Head of caudate nucleus (tissue), 42 donors: ENCODE data around the gene RPS6KB2.

Source experiments
- DNase-seq, 42 donors: peaks; one replicate each; pipeline versions ENCODE4 v3.0.0 to v3.0.0-alpha.2; 2020 to 2021; ENCODE audit warnings: mixed read lengths in 7 of 42
- intact Hi-C: fragments of 100-400 bp; cut with DNase I; formaldehyde crosslinking; loops from one replicate; pipeline ENCODE4 v1.15.0; 2022

The RPS6KB2 gene

DNA sequence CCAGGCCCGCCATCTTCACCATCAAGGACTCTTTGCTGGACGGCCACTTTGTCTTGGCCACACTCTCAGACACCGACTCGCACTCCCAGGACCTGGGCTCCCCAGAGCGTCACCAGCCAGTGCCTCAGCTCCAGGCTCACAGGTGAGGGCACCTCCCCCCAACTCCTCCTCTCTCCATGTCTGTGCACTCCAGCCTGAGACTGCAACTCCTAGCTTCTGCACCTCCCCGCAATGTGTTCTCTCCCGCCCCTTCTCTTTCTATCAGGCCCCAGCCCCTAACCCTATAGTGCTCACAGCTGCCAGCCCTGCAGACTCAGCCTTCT lies 32.1 kb upstream of the RPS6KB2 start:
- intact Hi-C loops, result no loop called here
- DNase-seq, result peak in 7 of 42 donors; percentile 21 to 70 (median 44)

DNA sequence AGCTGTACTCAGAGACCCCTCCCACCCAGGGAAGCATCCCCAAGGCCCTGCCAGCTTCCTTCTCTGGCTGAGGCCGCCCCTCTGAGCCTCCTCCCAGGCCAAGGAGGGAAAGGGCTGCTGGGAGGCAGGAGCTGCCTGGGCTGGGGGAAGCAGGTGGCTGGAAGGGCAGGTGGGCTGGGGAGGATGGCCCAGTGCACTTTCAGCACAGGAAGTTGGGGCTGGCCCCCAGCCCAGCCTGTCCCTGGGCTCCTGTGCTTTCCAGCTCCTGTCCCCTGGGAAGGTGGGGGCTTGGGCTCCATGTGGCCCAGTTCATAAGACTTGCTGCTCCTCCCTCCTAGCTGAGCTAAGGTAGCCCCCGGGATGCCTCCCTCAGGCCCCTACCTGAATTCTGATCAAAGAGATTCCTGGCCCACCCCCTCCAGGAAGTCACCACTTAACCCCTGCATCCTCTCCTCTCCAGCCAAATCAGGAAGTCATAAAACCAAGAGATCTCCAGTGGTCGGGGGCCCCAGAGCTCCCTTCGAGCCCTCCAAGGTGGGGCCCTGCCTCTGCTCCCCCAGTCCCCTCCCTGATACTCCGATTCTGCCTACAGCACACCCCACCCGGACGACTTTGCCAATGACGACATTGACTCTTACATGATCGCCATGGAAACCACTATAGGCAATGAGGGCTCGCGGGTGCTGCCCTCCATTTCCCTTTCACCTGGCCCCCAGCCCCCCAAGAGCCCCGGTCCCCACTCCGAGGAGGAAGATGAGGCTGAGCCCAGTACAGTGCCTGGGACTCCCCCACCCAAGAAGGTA lies 31.5 kb upstream of the RPS6KB2 start:
- intact Hi-C loops, result no loop called here
- peak in 3 of 42 donors; percentile 3 to 13 (median 10) for DNase-seq

DNA sequence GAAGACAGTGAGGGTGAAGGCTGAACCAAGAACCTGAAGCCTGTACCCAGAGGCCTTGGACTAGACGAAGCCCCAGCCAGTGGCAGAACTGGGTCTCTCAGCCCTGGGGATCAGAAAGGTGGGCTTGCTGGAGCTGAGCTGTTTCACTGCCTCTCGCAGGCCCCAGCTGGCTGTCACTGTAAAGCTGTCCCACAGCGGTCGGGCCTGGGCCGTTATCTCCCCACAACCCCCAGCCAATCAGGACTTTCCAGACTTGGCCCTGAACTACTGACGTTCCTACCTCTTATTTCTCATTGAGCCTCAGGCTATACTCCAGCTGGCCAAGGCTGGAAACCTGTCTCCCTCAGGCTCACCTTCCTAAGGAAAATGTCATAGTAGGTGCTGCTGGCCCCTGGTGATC lies 30.8 kb upstream of the RPS6KB2 start:
- peak in 1 of 42 donors; percentile 13 for DNase-seq
- intact Hi-C loops, result no loop called here

DNA sequence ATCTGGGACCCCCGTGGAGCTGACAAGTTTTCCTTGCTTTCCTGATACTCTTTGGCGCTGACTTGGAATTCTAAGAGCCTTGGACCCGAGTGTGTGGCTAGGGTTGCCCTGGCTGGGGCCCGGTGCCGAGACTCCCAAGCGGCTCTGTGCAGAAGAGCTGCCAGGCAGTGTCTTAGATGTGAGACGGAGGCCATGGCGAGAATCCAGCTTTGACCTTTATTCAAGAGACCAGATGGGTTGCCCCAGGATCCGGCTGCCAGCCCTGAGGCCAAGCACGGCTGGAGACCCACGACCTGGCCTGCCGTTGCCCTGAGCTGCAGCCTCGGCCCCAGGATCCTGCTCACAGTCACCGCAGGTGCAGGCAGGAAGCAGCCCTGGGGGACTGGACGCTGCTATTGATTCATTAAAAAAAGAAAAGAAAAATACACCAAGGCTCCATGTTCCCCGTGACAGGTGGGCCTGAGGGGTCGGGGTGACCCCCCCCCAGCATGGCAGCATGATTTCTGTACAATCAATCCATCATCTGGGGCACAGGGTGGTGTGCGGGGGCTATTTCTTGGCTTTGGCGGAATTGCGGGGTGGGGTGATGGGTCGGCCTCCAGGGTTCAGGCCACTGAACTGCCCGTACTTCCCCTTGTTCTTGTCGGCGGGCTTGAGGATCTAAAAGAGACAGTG lies 30.2 kb upstream of the RPS6KB2 start:
- intact Hi-C loops, result no loop called here
- DNase-seq, result peak in 2 of 42 donors; percentile 14 to 21

DNA sequence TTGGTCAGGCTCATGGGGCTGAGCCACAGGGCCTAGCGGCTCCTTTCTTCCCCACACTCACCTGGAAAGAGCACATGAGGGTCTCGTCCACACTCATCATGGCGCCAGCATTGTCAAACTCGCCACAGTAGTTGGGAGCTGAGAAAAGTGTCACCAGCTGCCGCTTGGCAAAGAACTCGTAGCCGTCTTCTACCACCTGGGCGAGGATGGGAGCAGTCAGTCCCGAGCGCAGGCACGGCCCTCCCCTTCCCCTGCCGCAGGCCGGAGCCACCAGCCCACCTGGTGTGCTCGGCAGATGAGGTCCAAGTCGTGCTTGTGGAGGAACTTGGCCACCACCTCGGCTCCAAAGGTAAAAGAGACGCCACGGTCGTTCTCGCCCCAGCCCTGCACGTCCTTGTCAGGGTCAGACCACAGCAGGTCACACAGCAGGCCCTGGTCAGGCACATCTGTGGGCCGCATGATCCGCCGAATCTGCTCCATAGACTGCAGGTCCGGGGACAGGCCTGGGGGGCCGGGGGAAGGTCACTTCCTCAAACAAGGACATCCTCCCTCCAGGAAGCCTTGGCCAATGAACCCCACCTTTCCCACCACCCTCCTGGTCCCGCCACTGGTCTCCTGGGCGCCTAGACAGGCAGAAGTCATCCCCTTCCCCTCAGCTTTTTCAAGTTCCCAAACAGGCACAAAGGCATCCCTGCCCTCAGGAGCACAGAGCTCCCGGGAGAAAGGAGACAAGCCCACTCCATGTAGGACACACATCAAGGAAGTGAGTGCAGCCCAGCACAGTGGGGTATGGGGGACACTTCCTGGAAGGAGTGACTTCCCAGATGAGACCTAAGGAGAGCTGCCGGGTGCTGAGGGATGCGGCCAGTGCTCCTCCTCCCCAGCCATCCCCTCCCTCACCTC lies 29.4 kb upstream of the RPS6KB2 start:
- intact Hi-C loops, result no loop called here
- peak in 1 of 42 donors; percentile 35 for DNase-seq

GRCh38 chr11:67400251-67400941 lies 27.9 kb upstream of the RPS6KB2 start:
- intact Hi-C loops, result loop anchor here (5.0 kb wide), 2 partner anchors 67 to 82 kb away; partner anchors contain the start of genes AIP and TMEM134
- no peak for DNase-seq

DNA sequence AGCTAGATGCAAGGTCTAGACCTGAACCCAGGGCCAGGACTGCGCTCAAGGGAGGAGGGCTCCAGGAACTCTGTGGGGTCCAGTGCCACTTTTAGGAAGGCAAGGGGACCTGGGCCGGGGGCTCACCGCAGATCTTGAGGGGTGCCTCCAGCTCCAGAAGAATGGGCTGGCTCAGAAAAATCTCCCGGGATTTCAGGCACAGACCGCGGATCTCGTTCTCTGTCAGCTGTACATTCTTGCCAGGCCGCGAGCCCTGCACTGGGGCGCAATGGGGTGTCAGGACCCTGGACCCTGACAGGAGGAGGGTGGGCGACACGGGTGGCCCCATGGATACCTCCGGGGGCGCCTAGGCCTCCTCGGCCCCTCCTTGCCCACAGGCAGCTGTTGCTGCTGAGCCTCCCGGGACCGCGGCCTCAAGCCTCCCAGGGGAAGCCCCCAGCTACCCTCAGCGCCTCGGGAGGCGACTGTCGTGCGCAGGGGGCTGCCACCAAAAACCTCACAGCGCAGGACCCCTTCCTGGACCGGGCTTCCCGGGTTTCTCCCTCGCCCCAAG lies 27.3 kb upstream of the RPS6KB2 start:
- intact Hi-C loops, result loop anchor here (5.0 kb wide), 2 partner anchors 66 to 81 kb away; partner anchors contain the start of genes AIP and TMEM134
- peak in 1 of 42 donors; percentile 39 for DNase-seq

GRCh38 chr11:67401495-67402191 lies 26.7 kb upstream of the RPS6KB2 start, which contains the start of gene PPP1CA:
Gene PPP1CA (minus strand): TSS chr11:67401858. CDS start chr11:67401782, 76 bp downstream.
- peak; percentile 80 to 97 (median 94) for DNase-seq
- intact Hi-C loops, result loop anchor here (5.0 kb wide), 2 partner anchors 66 to 81 kb away; partner anchors contain the start of genes AIP and TMEM134

DNA sequence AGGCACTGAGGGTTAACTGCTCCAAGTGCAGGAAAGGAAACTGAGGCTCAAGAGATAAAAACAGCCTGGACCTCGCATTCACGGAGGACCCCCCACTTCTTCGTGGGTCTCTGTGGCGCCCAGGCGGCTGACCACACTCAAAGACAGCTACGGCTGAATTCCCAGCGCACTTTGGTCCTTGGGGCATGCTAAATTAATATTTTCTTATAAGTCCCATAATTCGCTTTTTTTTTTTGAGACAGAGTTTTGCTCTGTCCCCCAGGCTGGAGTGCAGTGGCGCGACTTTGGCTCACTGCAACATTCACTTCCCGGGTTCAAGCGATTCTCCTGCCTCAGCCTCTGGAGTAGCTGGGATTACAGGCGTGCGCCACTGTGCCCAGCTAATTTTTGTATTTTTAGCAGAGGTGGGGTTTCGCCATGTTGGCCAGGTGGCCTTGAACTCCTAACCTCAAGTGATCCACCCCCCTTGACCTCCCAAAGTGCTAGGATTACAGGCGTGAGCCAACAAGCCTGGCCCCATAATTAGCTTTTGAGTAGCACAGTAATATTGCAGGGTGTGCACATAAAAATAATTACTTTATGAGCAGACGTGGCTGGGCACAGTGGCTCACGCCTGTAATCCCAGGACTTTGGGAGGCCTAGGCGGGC lies 26.0 kb upstream of the RPS6KB2 start:
- intact Hi-C loops, result loop anchor here (5.0 kb wide), 2 partner anchors 65 to 80 kb away; partner anchors contain the start of genes AIP and TMEM134
- peak in 1 of 42 donors; percentile 1 for DNase-seq

GRCh38 chr11:67403085-67403484 lies 25.2 kb upstream of the RPS6KB2 start:
- intact Hi-C loops, result loop anchor here (5.0 kb wide), 2 partner anchors 64 to 79 kb away; partner anchors contain the start of genes AIP and TMEM134
- DNase-seq, result peak in 2 of 42 donors; percentile 4 to 36

GRCh38 chr11:67404515-67405195 lies 23.6 kb upstream of the RPS6KB2 start:
- DNase-seq, result peak in 10 of 42 donors; percentile 30 to 75 (median 50)
- intact Hi-C loops, result loop anchor here (5.0 kb wide), 2 partner anchors 63 to 78 kb away; partner anchors contain the start of genes AIP and TMEM134

DNA sequence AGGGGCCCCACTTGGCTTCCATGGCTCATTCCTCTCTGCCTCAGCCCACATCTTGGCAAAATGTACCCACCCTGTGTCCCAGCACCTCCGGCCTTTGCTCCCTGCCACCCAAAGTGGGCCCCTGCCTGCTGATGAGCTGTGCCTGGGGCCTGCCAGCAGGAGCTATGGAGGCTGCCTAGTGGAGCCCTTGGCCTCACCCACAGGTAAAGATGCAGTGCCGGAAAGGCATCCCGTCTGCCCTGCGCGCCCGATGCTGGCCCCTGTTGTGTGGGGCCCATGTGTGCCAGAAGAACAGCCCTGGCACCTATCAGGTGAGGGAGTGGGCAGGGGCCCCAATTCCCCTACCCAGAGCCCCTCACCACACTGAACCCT lies 23.1 kb upstream of the RPS6KB2 start:
- DNase-seq, result peak in 1 of 42 donors; percentile 22
- intact Hi-C loops, result no loop called here

DNA sequence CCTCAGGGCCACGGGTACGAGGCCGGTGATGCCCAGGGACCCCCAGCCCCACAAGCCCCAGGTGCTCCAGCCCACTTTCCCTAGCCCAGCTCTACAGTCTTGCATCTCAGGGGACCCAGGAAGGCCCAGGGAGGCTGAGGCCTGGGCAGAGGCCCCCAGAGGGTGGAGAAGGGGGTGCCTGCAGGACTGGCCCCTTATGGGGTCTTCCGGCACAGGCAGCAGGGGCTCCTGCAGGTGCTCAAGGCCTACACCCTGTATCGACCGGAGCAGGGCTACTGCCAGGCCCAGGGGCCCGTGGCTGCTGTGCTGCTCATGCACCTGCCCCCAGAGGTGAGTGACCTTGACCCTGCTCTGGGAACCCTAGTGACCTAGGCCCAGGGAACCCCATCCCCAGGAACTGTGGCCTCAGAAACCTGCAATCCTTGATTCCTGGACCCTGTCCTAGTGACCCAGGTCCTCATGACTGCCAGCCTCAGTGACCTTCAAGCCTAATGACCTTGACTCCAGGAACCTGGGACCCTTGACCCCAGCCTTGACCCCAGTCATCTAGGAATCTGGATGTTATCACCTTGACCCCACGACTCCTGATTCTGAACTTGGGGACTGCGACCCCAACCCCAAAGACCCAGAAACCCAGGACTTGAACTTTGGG lies 22.5 kb upstream of the RPS6KB2 start:
- no peak for DNase-seq
- intact Hi-C loops, result no loop called here

- peak in 2 of 42 donors; percentile 9 to 17 for DNase-seq
- intact Hi-C loops, result no loop called here
Measured at GRCh38 chr11:67406420-67406968, 21.8 kb upstream of the RPS6KB2 start.

- peak; percentile 61 to 91 (median 80) for DNase-seq
- intact Hi-C loops, result no loop called here
Measured at GRCh38 chr11:67406969-67407687, 21.2 kb upstream of the RPS6KB2 start.
